Measurements from ENCODE around the gene ATP5ME.

The ATP5ME gene

GRCh38 chr4:674172-675035, at the start of gene ATP5ME, which contains the start of gene MYL5:
Gene ATP5ME (minus strand): TSS chr4:674276. CDS start chr4:674247, 29 bp downstream.
Gene MYL5 (plus strand): TSS chr4:674542. CDS start chr4:678027, 3,485 bp downstream.
- in situ Hi-C loops (cut with HindIII; ENCODE audit: low sequenced_read_pairs): no loop called here
- H3K4me3 ChIP-seq (ENCODE audit: low read depth, low read length): peak within 1 kb of the TSS; percentile 80
- peak; percentile 81 for TF ChIP-seq CTCF (IDR thresholded peaks at IDR 0.05; ENCODE audit: low read depth, low read length)
- DNase-seq (ENCODE audit: low read depth, low spot score): peak; percentile 96

- in situ Hi-C loops (cut with HindIII; ENCODE audit: low sequenced_read_pairs): no loop called here
- no peak overlapping the region for H3K4me3 ChIP-seq (ENCODE audit: low read depth, low read length)
- TF ChIP-seq CTCF (IDR thresholded peaks at IDR 0.05; ENCODE audit: low read depth, low read length): no peak
- no peak for DNase-seq (ENCODE audit: low read depth, low spot score)
These were observed 48.8 kb upstream of the ATP5ME start for GRCh38 chr4:722851-723360.

- no peak for DNase-seq (ENCODE audit: low read depth, low spot score)
- in situ Hi-C loops (cut with HindIII; ENCODE audit: low sequenced_read_pairs): no loop called here
- H3K4me3 ChIP-seq (ENCODE audit: low read depth, low read length): no peak overlapping the region
- no peak for TF ChIP-seq CTCF (IDR thresholded peaks at IDR 0.05; ENCODE audit: low read depth, low read length)
These were observed 48.2 kb upstream of the ATP5ME start for GRCh38 chr4:722169-722725.

- in situ Hi-C loops (cut with HindIII; ENCODE audit: low sequenced_read_pairs): no loop called here
- no peak overlapping the region for H3K4me3 ChIP-seq (ENCODE audit: low read depth, low read length)
- no peak for TF ChIP-seq CTCF (IDR thresholded peaks at IDR 0.05; ENCODE audit: low read depth, low read length)
- DNase-seq (ENCODE audit: low read depth, low spot score): no peak
These were observed 47.4 kb upstream of the ATP5ME start for GRCh38 chr4:721261-722168.

GRCh38 chr4:720111-720860, 46.2 kb upstream of the ATP5ME start:
- H3K4me3 ChIP-seq (ENCODE audit: low read depth, low read length): no peak overlapping the region
- in situ Hi-C loops (cut with HindIII; ENCODE audit: low sequenced_read_pairs): no loop called here
- TF ChIP-seq CTCF (IDR thresholded peaks at IDR 0.05; ENCODE audit: low read depth, low read length): no peak
- no peak for DNase-seq (ENCODE audit: low read depth, low spot score)

All from astrocyte of the spinal cord (primary cell).